Cardiac muscle cell (in vitro differentiated cells and primary cell): Measurements from ENCODE around the gene SYCP2. TPM values are rescaled to one million over a fixed set of nuclear protein-coding genes. Genes with fewer than 3 reads are reported as not detected.

Experiments used
- DNase-seq, 2 donors: peaks; one replicate each; pipeline versions ENCODE4 v3.0.0 to v3.0.0-alpha.2; 2010 to 2017; ENCODE audit warnings: low read depth in 1 of 2, low spot score in 1 of 2
- H3K27ac ChIP-seq: fragments of 200-600 bp; sonication (generic); 2 replicates; pipeline ENCODE4 v1.5.1; 2016
- H3K27me3 ChIP-seq: fragments of 200-600 bp; sonication (generic); 2 replicates; pipeline ENCODE4 v1.6.0; 2016; ENCODE audit warnings: control low read depth
- H3K36me3 ChIP-seq: fragments of 200-600 bp; sonication (generic); 2 replicates; pipeline ENCODE4 v1.5.1; 2016; ENCODE audit warnings: control low read depth
- H3K4me1 ChIP-seq: fragments of 200-600 bp; sonication (generic); 2 replicates; pipeline ENCODE4 v1.8.1; 2017; ENCODE audit warnings: low read depth, mild to moderate bottlenecking, mixed run types
- H3K4me3 ChIP-seq: fragments of 200-600 bp; sonication (generic); 2 replicates; pipeline ENCODE4 v1.5.1; 2016; ENCODE audit warnings: mild to moderate bottlenecking
- H3K9me3 ChIP-seq: fragments of 200-600 bp; sonication (generic); 2 replicates; pipeline ENCODE4 v1.5.1; 2017; ENCODE audit warnings: low read depth, mild to moderate bottlenecking, control low read depth
- polyA plus RNA-seq: library from polyadenylated mRNA; unstranded; fragments of >200 nt; fragmentation: Nextera tagmentation; extraction: Ambion mirVana; gene quantifications from 2 replicates; pipeline ENCODE4 v1.2.1, GENCODE V29; 2016
- total RNA-seq: library from RNA; depleted of rRNA; stranded (reverse); fragments of >200 nt; gene quantifications from 2 replicates; pipeline ENCODE4 v1.2.3, GENCODE V29; 2016
- TF ChIP-seq, protein P1 (sequence below): IDR thresholded peaks from 2 replicates; pipeline ENCODE4 v1.5.1; 2012; ENCODE audit warnings: low read depth, mild to moderate bottlenecking, low read length

Gene SYCP2
- total and polyA plus RNA-seq, 2 experiments from 2014 or later = 0.60 TPM; not detected in 1

DNA sequence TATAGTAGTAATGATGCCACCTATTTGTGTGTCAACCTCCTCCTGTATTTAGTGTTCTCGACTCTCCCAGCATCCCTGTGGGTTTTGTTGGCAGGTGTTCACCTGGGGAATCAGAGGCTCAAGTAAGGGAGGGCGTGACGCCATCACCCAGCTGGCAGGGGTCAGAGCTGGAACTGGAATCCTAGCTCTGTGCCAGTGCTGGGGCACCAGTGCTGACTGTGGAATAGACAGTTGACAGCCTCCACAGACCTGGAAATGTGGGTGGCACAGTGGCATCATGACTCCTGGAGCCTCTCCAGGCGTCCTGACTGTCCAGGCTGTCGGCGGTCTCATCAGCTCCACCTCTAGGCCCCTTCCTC, 102.8 kb downstream of the SYCP2 start:
- Histone ChIP-seq H3K4me1 (no peaks in the 10 kb centered on the region), H3K27ac (no peak overlapping the region), H3K36me3 (no peaks in the 10 kb centered on the region), H3K4me3 (no peak overlapping the region), H3K27me3 (no peaks in the 10 kb centered on the region), H3K9me3 (no peaks in the 10 kb centered on the region)
- no peak for DNase-seq
- TF ChIP-seq, protein P1, sequence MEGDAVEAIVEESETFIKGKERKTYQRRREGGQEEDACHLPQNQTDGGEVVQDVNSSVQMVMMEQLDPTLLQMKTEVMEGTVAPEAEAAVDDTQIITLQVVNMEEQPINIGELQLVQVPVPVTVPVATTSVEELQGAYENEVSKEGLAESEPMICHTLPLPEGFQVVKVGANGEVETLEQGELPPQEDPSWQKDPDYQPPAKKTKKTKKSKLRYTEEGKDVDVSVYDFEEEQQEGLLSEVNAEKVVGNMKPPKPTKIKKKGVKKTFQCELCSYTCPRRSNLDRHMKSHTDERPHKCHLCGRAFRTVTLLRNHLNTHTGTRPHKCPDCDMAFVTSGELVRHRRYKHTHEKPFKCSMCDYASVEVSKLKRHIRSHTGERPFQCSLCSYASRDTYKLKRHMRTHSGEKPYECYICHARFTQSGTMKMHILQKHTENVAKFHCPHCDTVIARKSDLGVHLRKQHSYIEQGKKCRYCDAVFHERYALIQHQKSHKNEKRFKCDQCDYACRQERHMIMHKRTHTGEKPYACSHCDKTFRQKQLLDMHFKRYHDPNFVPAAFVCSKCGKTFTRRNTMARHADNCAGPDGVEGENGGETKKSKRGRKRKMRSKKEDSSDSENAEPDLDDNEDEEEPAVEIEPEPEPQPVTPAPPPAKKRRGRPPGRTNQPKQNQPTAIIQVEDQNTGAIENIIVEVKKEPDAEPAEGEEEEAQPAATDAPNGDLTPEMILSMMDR = no peak

DNA sequence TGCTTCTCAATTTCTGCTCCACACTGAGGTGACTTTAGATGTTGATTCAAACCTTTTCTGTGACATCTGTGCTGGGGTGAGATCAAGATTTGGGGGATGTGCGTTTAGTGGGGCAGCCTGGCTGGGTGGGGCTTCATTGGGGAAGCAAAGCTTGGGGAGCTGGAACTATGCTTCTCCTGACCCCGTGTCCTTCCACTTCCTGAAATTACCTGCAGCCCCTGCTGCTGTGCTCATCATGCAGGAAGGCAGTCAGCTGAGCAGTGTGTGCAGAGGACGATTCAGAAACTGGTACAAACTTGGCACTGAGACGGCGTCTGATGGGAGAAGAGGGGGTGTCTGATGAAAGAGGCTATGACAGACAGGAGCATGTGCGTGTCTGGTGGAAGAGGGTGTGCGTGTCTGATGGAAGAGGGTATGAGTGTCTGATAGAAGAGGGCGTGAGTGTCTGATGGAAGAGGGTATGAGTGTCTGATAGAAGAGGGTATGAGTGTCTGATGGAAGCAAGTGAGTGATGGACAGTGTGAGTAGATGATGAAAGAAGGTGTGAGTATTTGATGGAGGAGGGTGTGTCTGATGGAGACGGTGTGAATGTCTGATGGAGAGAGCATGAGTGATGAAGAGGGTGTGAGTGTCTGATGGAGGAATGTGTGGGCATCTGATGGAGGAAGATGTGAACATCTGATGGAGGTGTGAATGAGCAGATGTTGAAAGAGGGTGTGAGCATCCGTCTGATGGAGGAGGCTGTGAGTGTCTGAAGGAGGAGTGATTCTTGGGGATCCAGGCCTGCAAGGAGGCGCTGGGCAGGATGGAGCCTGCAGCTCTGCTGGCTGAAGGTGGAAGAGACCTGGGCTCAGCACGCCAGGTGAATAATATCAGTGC, 103.4 kb downstream of the SYCP2 start:
- H3K4me3 ChIP-seq = no peak overlapping the region
- H3K36me3 ChIP-seq = no peaks in the 10 kb centered on the region
- no peak overlapping the region for H3K27ac ChIP-seq
- no peaks in the 10 kb centered on the region for H3K4me1 ChIP-seq
- no peaks in the 10 kb centered on the region for H3K27me3 ChIP-seq
- TF ChIP-seq, protein P1 = no peak
- no peaks in the 10 kb centered on the region for H3K9me3 ChIP-seq
- DNase-seq = no peak

DNA sequence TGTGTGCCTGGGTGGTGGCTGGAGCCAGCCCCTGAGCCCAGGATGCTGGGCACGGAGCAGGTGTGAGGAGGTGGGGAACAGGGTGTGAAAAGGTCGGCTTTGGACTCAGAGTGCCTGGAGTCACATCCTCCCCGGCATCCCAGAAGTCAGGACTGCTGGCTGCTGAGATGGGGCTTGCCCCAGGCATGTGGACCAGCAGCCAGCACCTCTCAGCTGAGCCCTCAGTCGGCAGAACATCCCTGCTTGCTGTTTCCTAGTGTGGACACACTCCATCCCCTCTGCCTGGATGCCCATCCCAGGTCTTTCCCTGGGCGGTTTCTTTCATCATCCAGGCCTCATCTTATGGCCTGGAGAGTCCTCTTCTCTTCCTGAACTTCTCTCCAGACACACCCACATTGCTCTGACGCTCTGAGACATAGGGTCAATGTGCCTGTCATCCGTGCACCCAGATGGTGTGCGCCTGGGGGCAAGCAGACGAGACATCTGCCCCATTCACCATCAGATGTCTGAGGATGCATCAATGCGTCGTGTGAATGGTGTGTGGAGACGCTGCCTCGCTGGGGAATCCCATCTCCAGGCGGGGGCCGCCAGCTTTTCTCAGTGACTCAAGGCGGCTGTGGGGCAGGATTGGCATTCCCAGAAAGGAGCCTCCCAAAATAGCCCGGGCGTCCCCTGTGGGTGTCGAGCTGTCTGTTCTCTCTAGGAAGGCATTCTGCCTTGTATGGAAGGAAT, 104.2 kb downstream of the SYCP2 start:
- no peaks in the 10 kb centered on the region for H3K27me3 ChIP-seq
- no peaks in the 10 kb centered on the region for H3K4me1 ChIP-seq
- DNase-seq = no peak
- TF ChIP-seq, protein P1 = no peak
- H3K4me3 ChIP-seq = no peak overlapping the region
- no peaks in the 10 kb centered on the region for H3K9me3 ChIP-seq
- no peak overlapping the region for H3K27ac ChIP-seq
- no peaks in the 10 kb centered on the region for H3K36me3 ChIP-seq

DNA sequence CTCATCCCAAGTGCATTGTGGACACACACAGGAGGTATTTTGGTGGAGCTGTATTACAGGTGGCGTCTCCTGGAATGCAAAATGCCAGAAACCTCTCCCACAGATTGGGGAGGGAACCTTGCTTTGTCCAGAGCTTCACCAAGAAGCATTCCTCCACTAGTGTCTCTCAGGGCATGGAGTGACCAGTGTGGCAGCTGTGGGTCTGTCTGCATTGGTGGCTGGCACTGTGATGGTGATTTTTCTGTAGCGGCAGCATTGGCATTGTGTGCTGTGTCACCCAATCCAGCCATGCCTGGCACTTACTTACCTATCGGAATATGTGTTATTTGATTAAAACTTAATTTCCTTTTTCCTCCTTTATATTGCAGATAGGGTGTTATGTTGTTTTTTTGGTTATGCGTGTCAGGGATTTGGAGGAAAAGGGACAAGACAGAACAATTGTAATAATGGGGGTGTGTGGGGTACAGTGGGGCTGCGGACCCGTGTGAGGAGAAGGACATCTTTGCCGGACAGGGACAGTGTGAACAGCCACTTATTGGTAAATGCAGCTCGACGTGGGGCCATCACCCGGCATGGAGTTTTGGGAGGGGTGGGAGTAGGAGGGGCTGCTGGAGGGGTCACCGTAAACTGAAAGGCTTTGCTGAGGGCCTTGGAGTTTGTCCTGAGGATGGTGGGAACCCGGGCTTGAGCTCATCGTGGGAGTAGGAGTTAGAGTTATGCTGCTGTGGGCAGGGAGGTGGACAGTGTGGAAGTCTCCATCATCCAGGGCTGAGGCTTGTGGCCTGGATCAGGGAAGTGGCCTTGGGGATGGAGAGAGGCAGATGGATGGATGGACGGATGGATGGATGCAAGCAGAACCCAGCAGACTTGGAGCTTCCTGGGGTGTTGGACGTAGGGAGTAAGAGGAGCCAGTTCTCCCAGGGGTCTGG, 105.0 kb downstream of the SYCP2 start:
- Histone ChIP-seq H3K27ac (no peak overlapping the region), H3K4me3 (no peak overlapping the region), H3K4me1 (no peaks in the 10 kb centered on the region), H3K9me3 (no peaks in the 10 kb centered on the region), H3K27me3 (no peaks in the 10 kb centered on the region), H3K36me3 (no peaks in the 10 kb centered on the region)
- DNase-seq = no peak
- TF ChIP-seq, protein P1 = no peak
